Measurements from ENCODE around the gene TMA16. TPM values are rescaled to one million over a fixed set of nuclear protein-coding genes. Genes with fewer than 3 reads are reported as not detected.
A peak's percentile ranks its signal among the peaks of the same experiment; 100 is the strongest.

TMA16 gene
- total RNA-seq, 3 donors from 2014 or later (not counting 1 experiment from before 2014, with no cell fraction given): 8.1 to 10.7 (median 9.1) TPM

GRCh38 chr4:163495900-163496299, 1.4 kb downstream of the TMA16 start:
- no peaks in the 10 kb centered on the region for H3K9me3 Mint-ChIP-seq
- peak overlapping the region; percentile 82 for H3K4me3 Mint-ChIP-seq
- no peaks in the 10 kb centered on the region for H3K36me3 Mint-ChIP-seq
- no peaks in the 10 kb centered on the region for H3K36me3 ChIP-seq (ENCODE audit: control insufficient read depth, insufficient read depth, low read length)
- TF ChIP-seq, protein P1, sequence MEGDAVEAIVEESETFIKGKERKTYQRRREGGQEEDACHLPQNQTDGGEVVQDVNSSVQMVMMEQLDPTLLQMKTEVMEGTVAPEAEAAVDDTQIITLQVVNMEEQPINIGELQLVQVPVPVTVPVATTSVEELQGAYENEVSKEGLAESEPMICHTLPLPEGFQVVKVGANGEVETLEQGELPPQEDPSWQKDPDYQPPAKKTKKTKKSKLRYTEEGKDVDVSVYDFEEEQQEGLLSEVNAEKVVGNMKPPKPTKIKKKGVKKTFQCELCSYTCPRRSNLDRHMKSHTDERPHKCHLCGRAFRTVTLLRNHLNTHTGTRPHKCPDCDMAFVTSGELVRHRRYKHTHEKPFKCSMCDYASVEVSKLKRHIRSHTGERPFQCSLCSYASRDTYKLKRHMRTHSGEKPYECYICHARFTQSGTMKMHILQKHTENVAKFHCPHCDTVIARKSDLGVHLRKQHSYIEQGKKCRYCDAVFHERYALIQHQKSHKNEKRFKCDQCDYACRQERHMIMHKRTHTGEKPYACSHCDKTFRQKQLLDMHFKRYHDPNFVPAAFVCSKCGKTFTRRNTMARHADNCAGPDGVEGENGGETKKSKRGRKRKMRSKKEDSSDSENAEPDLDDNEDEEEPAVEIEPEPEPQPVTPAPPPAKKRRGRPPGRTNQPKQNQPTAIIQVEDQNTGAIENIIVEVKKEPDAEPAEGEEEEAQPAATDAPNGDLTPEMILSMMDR (IDR thresholded peaks at IDR 0.05): no peak
- WGBS (ENCODE audit: insufficient coverage): 0% methylated on average over 1 of the region's 1 CpG
- intact Hi-C loops (cut with micrococcal nuclease): loop anchor here (2.0 kb wide), 1 partner anchor 49 kb away; no protein-coding TSS in a partner anchor
- H3K27me3 Mint-ChIP-seq (ENCODE audit: low read depth in 2 of 2): no peaks in the 10 kb centered on the region
- H3K4me1 Mint-ChIP-seq: peaks cover 41 to 48% of the 10 kb centered on the region in 2 donors
- H3K27ac Mint-ChIP-seq: peak overlapping the region; percentile 92 to 97
- no peaks in the 10 kb centered on the region for H3K27me3 ChIP-seq (ENCODE audit: control insufficient read depth, insufficient read depth, low read length)
- H3K27ac ChIP-seq (ENCODE audit: low read length): peak overlapping the region; percentile 36
- H3K4me3 ChIP-seq (ENCODE audit: low read length): no peak overlapping the region
- no peaks in the 10 kb centered on the region for H3K9me3 ChIP-seq (ENCODE audit: control insufficient read depth, insufficient read depth, low read length)
- DNase-seq (peak in 1 of 2 donors; percentile 50), ATAC-seq (no peak)
- H3K4me1 ChIP-seq (ENCODE audit: control insufficient read depth, insufficient read depth, low read length): peaks cover 18% of the 10 kb centered on the region

- peak overlapping the region; percentile 59 to 63 for H3K27ac Mint-ChIP-seq
- no peaks in the 10 kb centered on the region for H3K27me3 Mint-ChIP-seq (ENCODE audit: low read depth in 2 of 2)
- intact Hi-C loops (cut with micrococcal nuclease): no loop called here
- H3K4me3 ChIP-seq (ENCODE audit: low read length): no peak overlapping the region
- no peak overlapping the region for H3K27ac ChIP-seq (ENCODE audit: low read length)
- no peaks in the 10 kb centered on the region for H3K9me3 ChIP-seq (ENCODE audit: control insufficient read depth, insufficient read depth, low read length)
- no peaks in the 10 kb centered on the region for H3K36me3 ChIP-seq (ENCODE audit: control insufficient read depth, insufficient read depth, low read length)
- H3K27me3 ChIP-seq (ENCODE audit: control insufficient read depth, insufficient read depth, low read length): no peaks in the 10 kb centered on the region
- DNase-seq (no peak), ATAC-seq (no peak)
- peaks cover 40 to 50% of the 10 kb centered on the region in 2 donors for H3K4me1 Mint-ChIP-seq
- TF ChIP-seq, protein P1 (IDR thresholded peaks at IDR 0.05): no peak
- no peaks in the 10 kb centered on the region for H3K36me3 Mint-ChIP-seq
- H3K9me3 Mint-ChIP-seq: no peaks in the 10 kb centered on the region
- H3K4me1 ChIP-seq (ENCODE audit: control insufficient read depth, insufficient read depth, low read length): peaks cover 12% of the 10 kb centered on the region
- H3K4me3 Mint-ChIP-seq: no peak overlapping the region
- WGBS (ENCODE audit: insufficient coverage): 100% methylated on average over 1 of the region's 1 CpG
These were observed 6.1 kb downstream of the TMA16 start for GRCh38 chr4:163500586-163500985.

DNA sequence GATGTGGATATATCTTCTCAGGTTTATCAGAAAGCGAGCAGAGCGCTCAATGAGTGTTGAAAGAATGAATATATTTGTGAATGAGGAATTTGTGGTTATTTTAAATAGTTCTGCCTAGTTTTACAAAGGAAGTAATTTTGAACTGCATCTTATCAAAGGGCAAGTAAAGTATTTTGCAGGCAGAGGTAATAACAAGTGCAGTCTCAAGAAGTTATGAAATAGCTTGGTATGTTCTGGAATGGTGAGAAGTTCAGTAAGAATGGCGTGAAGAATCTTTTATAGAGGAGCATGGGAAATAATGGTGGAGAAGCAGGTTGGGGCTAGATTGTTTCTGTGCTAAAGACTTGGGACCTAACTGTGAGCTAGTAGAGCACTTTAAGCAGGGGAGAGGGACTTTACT, 10.9 kb downstream of the TMA16 start:
- no peaks in the 10 kb centered on the region for H3K9me3 Mint-ChIP-seq
- peaks cover 20 to 41% of the 10 kb centered on the region in 2 donors for H3K4me1 Mint-ChIP-seq
- Histone ChIP-seq H3K27me3 (ENCODE audit: control insufficient read depth, insufficient read depth, low read length) (no peaks in the 10 kb centered on the region), H3K27ac (ENCODE audit: low read length) (no peak overlapping the region), H3K4me1 (ENCODE audit: control insufficient read depth, insufficient read depth, low read length) (peaks cover 5% of the 10 kb centered on the region), H3K36me3 (ENCODE audit: control insufficient read depth, insufficient read depth, low read length) (peaks cover 20% of the 10 kb centered on the region), H3K9me3 (ENCODE audit: control insufficient read depth, insufficient read depth, low read length) (no peaks in the 10 kb centered on the region), H3K4me3 (ENCODE audit: low read length) (no peak overlapping the region)
- ATAC-seq (no peak), DNase-seq (no peak)
- 60% methylated on average over 3 of the region's 3 CpGs for WGBS (ENCODE audit: insufficient coverage)
- intact Hi-C loops (cut with micrococcal nuclease): no loop called here
- H3K4me3 Mint-ChIP-seq: no peak overlapping the region
- TF ChIP-seq, protein P1 (IDR thresholded peaks at IDR 0.05): no peak
- H3K27me3 Mint-ChIP-seq (ENCODE audit: low read depth in 2 of 2): no peaks in the 10 kb centered on the region
- peak overlapping the region in 1 of 2 donors; percentile 1 for H3K27ac Mint-ChIP-seq
- H3K36me3 Mint-ChIP-seq: no peaks in the 10 kb centered on the region

- Histone ChIP-seq H3K36me3 (ENCODE audit: control insufficient read depth, insufficient read depth, low read length) (peaks cover 43% of the 10 kb centered on the region), H3K27ac (ENCODE audit: low read length) (no peak overlapping the region), H3K27me3 (ENCODE audit: control insufficient read depth, insufficient read depth, low read length) (no peaks in the 10 kb centered on the region), H3K4me3 (ENCODE audit: low read length) (no peak overlapping the region), H3K4me1 (ENCODE audit: control insufficient read depth, insufficient read depth, low read length) (no peaks in the 10 kb centered on the region), H3K9me3 (ENCODE audit: control insufficient read depth, insufficient read depth, low read length) (no peaks in the 10 kb centered on the region)
- H3K36me3 Mint-ChIP-seq: peaks cover 35% of the 10 kb centered on the region
- ATAC-seq (no peak), DNase-seq (no peak)
- no peaks in the 10 kb centered on the region for H3K4me1 Mint-ChIP-seq
- H3K9me3 Mint-ChIP-seq: no peaks in the 10 kb centered on the region
- TF ChIP-seq, protein P1 (IDR thresholded peaks at IDR 0.05): no peak
- H3K27me3 Mint-ChIP-seq (ENCODE audit: low read depth in 2 of 2): no peaks in the 10 kb centered on the region
- no peak overlapping the region for H3K27ac Mint-ChIP-seq
- WGBS (ENCODE audit: insufficient coverage): 95% methylated on average over 8 of the region's 8 CpGs
- intact Hi-C loops (cut with micrococcal nuclease): no loop called here
- no peak overlapping the region for H3K4me3 Mint-ChIP-seq
These were observed 20.7 kb downstream of the TMA16 start for GRCh38 chr4:163515198-163515597.
